Measurements from ENCODE around the gene ZMYND8.
"Not testable (repeated sequence)": the region's sequence is repeated elsewhere in the genome, so short reads cannot be mapped to it uniquely, and the experiment has no call there.

Gene ZMYND8

DNA sequence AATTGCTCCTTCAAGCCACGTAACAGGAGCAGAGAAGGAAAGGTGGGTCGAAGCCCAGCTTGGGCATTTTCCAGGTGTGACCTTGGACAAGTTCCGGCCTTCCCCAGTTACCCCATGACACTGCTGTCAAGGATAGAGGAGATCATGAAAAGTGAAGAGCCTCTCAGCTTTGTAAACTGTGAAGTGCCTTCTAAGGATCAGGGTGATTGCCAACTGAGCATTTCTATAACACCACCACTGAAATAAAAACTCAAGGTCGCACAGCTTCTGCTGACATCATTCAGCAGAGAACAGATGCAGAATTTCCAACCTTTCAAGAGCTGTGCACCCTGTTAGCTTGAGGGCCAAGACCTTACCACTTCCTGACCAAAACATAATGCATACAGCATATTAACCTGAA is 24.0 kb upstream of the ZMYND8 start:
- no peak for DNase-seq (ENCODE audit: low spot score)
- in situ Hi-C loops (cut with MboI; ENCODE audit: low sequenced_read_pairs, unreplicated experiment) = loop anchor here (5.0 to 25.0 kb wide), 2 partner anchors 183 to 618 kb away; no protein-coding TSS in a partner anchor
- TF ChIP-seq, protein P1, sequence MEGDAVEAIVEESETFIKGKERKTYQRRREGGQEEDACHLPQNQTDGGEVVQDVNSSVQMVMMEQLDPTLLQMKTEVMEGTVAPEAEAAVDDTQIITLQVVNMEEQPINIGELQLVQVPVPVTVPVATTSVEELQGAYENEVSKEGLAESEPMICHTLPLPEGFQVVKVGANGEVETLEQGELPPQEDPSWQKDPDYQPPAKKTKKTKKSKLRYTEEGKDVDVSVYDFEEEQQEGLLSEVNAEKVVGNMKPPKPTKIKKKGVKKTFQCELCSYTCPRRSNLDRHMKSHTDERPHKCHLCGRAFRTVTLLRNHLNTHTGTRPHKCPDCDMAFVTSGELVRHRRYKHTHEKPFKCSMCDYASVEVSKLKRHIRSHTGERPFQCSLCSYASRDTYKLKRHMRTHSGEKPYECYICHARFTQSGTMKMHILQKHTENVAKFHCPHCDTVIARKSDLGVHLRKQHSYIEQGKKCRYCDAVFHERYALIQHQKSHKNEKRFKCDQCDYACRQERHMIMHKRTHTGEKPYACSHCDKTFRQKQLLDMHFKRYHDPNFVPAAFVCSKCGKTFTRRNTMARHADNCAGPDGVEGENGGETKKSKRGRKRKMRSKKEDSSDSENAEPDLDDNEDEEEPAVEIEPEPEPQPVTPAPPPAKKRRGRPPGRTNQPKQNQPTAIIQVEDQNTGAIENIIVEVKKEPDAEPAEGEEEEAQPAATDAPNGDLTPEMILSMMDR (IDR thresholded peaks at IDR 0.05; ENCODE audit: borderline replicate concordance, control extremely low read depth, extremely low read depth, insufficient read depth, missing control alignments) = no peak

DNA sequence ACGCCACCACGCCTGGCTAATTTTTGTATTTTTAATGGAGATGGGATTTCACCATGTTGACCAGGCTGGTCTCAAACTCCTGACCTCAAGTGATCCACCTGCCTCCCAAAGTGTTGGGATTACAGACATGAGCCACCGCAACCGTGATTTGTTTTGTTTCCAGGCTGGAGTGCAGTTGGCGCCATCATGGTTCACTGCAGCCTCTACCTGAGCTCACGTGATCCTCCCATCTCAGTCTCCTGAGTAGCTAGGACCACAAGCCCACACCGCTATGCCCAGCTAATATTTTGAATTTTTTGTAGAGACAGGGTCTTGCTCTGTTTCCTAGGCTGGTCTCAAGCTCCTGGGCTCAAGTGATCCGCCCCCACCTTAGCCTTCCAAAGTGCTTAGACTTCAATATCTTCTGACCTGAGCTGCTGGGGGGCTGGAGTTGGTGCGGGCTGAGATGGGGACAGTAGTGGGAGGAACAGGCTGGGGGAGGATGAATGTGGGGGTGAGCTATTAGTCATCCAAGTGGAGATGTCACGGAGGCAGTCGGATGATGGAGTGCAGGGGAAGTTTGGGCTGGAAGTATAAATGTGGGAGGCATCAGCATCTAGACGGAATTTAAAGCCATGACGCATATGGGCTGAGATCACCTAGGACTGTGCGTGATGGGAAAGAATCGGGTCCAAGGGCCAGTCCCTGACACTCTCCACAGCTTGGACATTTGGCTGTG is 23.1 kb upstream of the ZMYND8 start:
- TF ChIP-seq, protein P1 (IDR thresholded peaks at IDR 0.05; ENCODE audit: borderline replicate concordance, control extremely low read depth, extremely low read depth, insufficient read depth, missing control alignments) = no peak
- in situ Hi-C loops (cut with MboI; ENCODE audit: low sequenced_read_pairs, unreplicated experiment) = loop anchor here (5.0 to 25.0 kb wide), 2 partner anchors 182 to 617 kb away; no protein-coding TSS in a partner anchor
- DNase-seq (ENCODE audit: low spot score) = no peak

DNA sequence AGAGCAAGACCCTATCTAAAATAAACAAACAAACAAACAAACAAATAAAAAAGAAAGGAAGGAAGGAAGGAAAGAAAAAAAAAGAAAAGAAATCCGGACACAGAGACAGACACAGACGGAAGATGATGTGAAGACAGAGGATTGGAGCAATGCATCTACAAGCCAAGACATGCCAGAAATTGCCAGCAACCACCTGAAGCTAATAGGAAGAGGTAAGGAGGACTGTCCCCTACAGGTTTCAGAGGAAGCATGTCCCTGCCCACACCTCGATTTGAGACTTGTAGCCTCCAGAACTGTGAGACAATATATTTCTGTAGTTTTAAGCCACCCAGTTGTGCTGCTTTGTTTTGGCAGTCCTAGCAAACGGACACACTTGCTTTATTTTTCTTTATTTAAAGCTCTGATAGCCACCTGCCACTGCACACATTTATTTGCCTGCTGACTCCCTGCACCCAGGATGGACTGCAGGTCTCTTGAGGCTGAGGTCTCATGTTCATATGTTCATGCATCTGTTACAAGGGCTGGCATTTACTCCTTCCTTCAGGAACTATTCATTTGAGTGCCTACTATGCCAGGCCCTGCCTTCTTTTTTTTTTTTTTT is 20.7 kb upstream of the ZMYND8 start:
- TF ChIP-seq, protein P1 (IDR thresholded peaks at IDR 0.05; ENCODE audit: borderline replicate concordance, control extremely low read depth, extremely low read depth, insufficient read depth, missing control alignments) = peak; percentile 26
- in situ Hi-C loops (cut with MboI; ENCODE audit: low sequenced_read_pairs, unreplicated experiment) = loop anchor here (25.0 kb wide), 1 partner anchor 615 kb away; no protein-coding TSS in a partner anchor
- no peak for DNase-seq (ENCODE audit: low spot score)

DNA sequence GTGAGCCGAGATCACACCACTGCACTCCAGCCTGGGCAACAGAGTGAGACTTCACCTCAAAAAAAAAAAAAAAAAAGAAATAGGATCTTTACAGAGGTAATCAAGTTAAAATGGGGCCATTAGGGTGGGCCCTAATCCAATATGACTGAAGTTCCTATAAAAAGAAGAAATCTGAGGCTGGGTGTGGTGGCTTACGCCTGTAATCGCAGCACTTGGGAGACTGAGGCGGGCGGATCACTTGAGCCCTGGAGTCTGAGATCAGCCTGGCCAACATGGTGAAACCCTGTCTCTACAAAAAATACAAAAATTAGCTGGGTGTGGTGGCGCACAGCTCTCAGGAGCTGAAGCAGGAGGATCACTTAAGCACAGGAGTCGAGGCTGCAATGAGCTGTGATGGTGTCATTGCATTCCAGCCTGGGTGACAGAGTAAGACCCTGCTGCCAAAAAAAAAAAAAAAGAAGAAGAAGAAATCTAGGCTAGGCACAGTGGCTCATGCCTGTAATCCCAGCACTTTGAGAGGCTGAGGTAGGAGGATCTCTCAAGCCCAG is 19.7 kb upstream of the ZMYND8 start:
- not testable (repeated sequence) for DNase-seq (ENCODE audit: low spot score)

DNA sequence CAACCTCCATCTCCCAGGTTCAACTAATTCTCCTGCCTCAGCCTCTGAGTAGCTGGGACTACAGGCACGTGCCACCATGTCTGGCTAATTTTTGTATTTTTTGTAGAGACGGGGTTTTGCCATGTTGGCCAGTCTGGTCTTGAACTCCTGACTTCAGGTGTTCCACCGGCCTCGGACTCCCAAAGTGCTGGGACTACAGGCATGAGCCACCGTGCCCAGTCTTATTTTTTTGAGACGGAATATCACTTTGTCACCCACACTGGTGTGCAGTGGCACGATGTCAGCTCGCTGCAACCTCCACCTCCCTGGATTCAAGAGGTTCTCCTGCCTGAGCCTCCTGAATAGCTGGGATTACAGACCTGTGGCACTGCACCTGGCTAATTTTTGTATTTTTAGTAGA is 17.6 kb upstream of the ZMYND8 start:
- DNase-seq (ENCODE audit: low spot score); in situ Hi-C loops (cut with MboI; ENCODE audit: low sequenced_read_pairs, unreplicated experiment): not testable (repeated sequence)

More for the DNA sequence above, 19.7 kb upstream of the ZMYND8 start:
- in situ Hi-C loops (cut with MboI; ENCODE audit: low sequenced_read_pairs, unreplicated experiment) = loop anchor here (25.0 kb wide), 1 partner anchor 614 kb away; no protein-coding TSS in a partner anchor

DNA sequence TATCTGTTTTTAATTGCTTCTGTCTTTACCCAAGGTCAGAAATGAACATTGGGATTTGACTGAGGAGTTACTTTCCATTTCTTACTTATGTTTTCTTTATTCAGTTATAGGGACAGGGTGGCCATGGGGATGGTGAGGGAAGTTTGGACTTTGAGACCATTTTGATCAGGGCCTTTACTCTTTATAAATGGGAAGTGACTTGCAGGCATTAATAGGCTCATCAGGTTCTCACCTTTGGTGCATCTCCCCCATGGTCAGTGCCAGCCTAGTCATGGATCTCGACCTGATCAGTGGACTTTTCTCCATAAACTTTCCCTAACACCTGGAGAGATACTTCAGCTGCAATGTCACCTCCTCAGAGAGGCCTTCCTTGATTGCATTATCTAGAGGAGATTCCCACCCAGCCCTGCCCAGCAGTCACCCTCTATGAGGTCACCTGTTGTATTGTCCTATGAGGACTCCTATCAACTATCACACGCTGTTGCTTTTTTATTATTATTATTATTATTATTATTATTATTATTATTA is 16.8 kb upstream of the ZMYND8 start:
- in situ Hi-C loops (cut with MboI; ENCODE audit: low sequenced_read_pairs, unreplicated experiment) = no loop called here
- no peak for DNase-seq (ENCODE audit: low spot score)
- TF ChIP-seq, protein P1 (IDR thresholded peaks at IDR 0.05; ENCODE audit: borderline replicate concordance, control extremely low read depth, extremely low read depth, insufficient read depth, missing control alignments) = no peak

DNA sequence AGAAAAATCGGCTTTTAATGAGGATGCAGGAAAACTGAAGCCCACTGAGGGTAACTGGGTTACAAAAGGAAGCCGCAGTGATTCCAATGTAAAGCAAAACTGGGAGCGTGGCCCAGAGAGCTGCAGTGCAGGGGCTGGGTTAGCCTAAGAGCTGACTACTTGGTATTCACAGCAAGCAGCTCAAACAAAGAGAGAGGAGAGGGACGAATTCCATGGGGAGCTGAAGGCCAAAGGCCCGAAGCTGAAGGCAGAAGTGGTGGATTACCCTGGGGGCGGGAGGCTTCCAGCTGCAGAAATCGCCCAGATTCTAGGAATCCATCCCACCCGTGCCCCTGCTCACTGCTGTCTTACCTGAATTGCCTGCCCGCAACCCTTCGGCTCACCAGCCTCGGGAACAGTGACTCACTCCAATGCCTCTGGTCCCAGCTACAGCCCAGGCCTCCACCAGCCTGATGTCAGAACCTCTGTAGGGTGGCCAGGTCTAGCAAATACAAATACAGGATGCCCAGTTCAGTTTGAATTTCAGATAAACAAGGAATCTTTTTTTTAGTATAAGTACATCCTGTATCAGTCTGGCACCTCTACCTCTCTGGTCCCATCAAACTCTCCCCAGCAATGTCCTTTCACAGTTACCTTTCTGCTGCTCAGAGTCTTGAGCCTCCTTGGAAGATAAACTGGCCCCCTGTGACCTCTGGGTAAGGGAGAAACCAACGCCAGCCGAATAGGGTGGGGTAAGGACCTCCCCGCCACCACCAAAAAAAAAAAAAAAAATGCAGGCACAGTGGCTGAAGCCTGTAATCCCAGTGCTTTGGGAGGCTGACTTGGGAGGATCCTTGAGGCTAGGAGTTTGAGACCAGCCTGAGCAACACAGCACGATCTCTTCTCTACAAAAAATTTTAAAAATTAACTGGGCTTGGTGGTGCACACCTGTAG is 14.6 kb upstream of the ZMYND8 start:
- TF ChIP-seq, protein P1 (IDR thresholded peaks at IDR 0.05; ENCODE audit: borderline replicate concordance, control extremely low read depth, extremely low read depth, insufficient read depth, missing control alignments) = no peak
- no peak for DNase-seq (ENCODE audit: low spot score)
- in situ Hi-C loops (cut with MboI; ENCODE audit: low sequenced_read_pairs, unreplicated experiment) = no loop called here

Data from GM13976 (cell line).